ENCODE results near the gene IFITM2.

DNA sequence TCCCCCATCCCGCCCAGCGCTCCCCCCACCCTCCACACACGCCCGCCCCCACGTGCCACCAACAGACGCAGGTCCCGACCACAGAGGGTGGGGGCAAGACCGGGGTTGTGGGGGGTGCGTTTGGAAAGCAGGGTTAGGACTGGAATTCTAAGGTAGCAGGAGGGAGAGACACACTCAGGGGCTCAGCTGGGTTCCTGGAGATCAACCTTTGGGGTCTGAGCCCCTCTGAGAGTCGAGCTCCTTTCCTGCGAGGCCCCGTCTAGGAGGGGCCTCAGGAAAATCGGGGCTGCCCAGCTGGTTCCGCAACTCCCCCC lies 18.3 kb upstream of the IFITM2 start:
- TF ChIP-seq CTCF (IDR thresholded peaks at IDR 0.05) = no peak
- no peak for TF ChIP-seq POLR2A (IDR thresholded peaks at IDR 0.05)

All from body of pancreas (tissue), 4 donors.